C4-2B (cell line): ENCODE data around the gene OR2V2.

Source experiments
- CTCF ChIP-seq: fragments of 450-650 bp; conservative IDR thresholded peaks from 2 replicates; pipeline ENCODE4 v1.5.1; 2017; ENCODE audit warnings: mild to moderate bottlenecking
- ZFX ChIP-seq: fragments of 450-650 bp; IDR thresholded peaks from 2 replicates; pipeline ENCODE4 v1.6.1; 2017

- TF ChIP-seq CTCF (no peak), ZFX (no peak)
These were observed 48.4 kb upstream of the OR2V2 start for GRCh38 chr5:181098762-181099601.
